ENCODE measurements around the gene SH3PXD2A.
"Not testable (repeated sequence)": the region's sequence is repeated elsewhere in the genome, so short reads cannot be mapped to it uniquely, and the experiment has no call there.

SH3PXD2A gene

DNA sequence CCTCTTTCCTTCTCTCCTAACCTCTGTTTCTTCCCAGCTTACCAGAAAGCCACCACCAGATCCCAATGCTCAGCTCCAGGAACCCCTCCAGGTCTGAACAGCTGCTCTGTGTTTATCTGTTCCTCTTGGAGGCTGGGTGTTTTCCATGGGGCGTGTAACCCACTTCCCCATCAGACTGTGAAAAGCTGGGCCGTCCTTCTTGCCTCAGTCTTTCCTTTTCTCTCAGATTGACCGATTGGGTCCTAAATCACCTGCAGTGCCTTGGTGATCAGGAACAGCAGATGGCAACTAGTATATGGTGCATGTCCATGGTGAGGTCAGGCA lies 4.8 kb downstream of the SH3PXD2A start:
- no peak for DNase-seq (ENCODE audit: low read depth)

DNA sequence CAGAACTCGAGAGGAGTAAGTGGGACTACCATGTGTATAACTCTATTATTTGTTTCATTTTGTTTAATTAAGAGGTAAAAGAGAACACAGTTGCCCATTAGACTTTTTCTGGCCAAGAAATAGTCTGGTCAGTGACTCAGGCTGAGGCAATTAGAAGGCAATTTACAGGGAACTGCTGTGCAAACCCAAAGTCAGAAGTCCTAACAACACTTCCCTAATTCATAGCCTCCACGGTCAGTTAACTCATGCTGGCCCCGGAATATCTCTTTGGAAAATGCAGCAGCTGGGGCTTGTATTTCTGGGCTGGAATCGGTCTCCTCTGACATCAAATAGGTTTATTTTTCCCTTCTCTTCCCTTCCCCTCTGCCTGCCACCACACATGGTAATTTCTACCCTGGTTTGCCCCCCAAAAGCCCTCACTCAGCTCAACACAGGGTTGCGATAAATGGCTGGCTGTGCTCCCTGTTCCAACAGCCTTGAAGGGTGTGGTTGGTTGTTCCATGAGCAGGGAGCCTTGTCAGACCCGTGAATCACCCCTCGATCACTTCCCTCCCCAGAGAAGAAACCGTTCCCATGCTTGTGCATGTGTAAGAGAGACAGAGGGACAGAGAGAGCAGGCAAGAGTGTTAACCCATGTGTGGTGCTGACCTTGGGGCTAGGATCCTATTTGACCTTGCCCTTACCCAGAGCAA lies 5.3 kb downstream of the SH3PXD2A start:
- no peak for DNase-seq (ENCODE audit: low read depth)

DNA sequence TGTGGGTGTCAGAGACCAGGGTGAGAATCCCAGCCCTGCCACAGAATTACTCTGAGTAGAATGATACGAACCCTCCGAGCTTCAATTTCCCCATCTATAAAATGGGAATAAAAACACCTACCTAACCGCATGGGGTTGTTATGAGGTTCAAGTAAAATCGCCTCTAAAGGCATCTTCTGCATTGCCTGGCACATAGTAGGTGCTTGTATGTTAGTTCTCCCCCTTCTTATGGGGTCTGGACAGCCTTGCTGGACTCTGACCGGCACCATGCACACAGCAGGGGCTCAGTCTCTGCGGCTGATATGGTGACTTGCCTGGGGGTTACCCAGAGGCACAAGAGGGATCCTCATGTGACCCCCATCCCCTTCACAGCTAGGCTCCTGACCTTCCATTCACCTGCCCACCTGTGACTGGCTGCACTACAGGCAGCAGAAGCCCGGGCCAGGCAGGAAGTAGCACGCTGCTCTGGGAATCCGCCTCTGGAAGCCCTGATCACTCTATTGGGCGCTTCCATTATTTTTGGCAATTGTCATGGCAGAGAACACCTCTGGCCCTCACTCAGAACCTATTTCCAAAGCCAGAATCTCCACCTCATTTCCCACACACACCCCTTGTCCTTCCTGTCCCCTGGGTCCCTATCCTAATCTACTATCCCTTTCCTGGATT lies 6.0 kb downstream of the SH3PXD2A start:
- no peak for DNase-seq (ENCODE audit: low read depth)

DNA sequence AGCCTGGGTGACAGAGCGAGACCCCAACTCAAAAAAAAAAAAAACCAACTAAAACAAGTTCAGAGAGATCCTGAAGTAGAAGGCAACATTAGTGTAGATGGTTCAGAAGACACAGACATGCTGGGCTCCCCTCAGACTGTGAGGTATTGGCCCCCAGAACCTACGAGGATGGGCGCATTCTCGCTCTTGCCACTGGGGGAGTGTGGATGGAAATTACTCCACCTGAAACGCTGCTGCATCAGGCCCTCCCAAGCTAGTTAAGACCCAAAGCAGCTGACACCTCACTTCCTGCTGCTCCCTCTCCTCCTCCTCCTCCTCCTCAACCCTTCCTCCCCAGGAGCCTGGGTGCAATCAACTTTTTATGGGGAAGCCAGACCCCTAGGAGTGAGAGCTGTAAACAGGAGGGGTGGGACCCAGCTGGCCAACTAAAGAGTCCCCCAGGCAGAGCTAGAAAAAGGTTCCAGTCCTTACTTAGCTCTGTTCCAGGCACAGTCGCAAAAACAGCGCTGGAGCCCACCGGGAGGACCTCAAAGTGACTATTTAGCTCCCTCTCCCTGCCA lies 7.4 kb downstream of the SH3PXD2A start:
- no peak for DNase-seq (ENCODE audit: low read depth)

DNA sequence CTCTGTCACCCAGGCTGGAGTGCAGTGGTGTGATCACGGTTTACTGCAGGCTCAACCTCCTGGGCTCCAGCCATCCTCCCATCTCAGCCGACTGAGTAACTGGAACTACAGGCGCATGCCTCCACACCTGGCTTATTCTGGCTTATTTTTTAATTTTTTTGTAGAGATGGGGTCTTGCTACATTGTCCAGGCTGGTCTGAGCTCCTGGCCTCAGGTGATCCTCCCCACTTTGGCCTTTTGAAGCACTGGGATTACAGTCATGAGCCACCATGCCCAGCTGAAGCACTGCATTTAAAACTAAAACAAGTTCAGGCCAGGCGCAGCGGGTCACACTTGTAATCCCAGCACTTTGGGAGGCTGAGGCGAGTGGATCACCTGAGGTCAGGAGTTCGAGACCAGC lies 8.0 kb downstream of the SH3PXD2A start:
- no peak for DNase-seq (ENCODE audit: low read depth)

DNA sequence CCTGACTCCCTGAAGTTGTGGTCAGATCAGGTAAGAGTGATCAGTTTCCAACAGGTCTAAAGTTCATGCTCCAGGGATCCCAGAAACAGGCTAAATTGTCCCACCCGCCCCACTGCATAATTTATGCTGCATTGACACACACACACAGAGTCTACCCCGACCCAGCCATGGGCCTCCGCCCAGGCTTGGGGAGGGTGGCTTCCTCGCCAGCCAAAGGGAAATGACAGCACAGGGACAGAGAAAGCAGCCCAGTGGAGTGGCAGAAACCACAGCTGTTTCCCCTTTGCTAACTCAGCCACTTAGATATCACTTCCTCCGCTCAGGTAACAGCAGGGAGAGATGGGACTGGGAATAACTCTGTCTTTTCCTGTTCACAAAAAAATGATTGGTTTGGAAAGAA lies 9.4 kb downstream of the SH3PXD2A start:
- DNase-seq (ENCODE audit: low read depth), result no peak

DNA sequence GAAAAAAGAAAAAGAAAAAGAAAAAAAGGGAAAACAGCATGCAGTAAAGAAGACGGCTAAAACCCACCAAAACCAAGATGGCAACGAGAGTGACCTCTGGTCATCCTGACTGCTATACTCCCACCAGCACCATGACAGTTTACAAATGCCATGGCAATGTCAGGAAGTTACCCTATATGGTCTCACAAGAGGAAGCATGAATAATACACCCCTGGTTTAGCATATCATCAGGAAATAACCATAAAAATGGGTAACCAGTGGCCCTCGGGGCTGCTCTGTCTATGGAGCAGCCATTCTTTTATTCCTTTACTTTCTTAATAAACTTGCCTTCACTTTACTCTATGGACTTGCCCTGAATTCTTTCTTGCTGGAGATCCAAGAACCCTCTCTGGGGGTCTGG lies 10.0 kb downstream of the SH3PXD2A start:
- not testable (repeated sequence) for DNase-seq (ENCODE audit: low read depth)

DNA sequence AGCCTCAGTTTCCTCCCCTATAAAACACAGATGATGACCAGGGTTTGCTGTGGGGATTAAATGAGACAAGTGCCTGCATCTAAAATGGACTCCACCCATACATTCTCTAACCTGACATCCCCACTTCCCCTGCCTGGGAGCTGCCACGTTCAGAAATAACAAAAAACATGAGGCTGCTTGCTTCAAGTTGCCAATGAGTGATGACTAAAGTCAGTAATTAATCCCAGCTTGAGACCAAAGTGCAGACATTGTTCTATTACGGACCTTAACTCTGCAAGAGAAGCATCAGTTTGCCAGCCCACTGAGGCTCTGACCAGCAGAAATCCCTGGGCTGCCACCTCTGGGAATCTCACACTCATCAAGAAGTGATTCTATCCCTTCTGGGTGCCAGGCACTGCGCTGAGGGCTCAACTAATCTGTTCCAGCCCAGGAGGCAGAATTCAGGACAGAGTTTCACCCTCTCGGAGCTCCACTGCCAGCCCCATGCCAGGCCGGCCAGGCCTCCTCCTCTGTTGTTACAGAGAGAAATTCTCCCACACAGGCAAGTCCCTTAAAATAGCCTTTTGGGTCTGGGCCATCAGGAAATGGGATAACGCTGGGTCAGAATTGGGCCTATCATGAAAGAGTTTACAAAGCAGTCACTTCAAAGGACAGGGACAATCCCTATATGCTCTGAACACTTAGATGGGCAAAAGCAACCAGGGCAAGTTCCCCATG lies 11.4 kb downstream of the SH3PXD2A start:
- DNase-seq (ENCODE audit: low read depth), result no peak

DNA sequence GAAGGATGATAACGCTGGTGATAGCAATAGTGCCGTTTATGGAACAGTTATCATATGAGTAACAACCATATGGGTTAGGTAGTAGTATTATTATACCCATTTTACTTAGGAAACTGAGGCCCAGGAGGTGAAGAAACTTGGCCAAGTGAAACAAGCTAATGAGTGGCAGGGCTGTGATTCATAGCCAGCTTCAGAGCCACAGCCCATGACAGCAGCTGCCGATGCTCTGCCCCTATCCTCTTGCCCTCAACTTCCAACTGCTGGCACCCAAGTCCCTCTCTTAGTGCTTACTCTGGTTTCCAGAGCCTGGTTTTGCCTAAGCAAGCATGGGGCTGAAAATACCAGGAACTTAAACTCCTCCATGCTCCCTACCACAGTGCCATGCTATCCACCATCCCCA lies 12.3 kb downstream of the SH3PXD2A start:
- DNase-seq (ENCODE audit: low read depth), result no peak

DNA sequence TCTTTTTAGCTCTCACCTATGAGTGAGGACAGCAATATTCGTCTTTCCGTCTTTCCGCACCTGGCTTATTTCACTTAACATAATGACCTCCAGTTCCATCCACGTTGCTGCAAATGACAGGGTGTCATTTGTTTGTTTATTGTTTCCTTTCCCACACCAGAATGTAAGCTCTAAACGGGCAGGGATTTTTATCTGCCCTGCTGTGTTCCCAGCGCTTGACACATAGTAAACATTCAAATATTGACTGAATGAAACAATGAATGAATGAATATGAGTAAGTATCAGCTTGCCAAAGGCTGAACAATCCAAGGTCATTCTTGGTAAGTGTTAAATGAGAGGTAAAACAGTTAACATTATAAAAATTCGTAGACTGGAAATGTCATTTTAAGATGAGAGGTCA lies 12.8 kb downstream of the SH3PXD2A start:
- DNase-seq (ENCODE audit: low read depth), result no peak

DNA sequence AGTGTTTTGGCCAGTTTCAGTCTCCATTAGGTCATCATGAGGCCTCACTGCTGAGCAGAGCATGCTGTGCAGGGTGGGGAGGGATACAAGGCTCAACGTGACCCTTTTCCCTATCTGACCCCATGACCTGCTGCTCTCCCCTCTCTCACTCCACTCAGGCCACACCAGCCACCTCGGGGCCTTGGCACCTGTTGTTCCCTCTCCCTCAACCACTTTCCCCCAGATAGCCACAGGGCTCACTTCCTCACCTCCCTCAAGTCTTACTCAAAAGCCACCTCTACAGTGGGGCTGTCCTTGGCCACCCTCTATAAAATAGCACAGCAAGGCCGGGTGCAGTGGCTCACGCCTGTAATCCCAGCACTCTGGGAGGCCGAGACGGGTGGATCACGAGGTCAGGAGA lies 13.9 kb downstream of the SH3PXD2A start:
- no peak for DNase-seq (ENCODE audit: low read depth)

DNA sequence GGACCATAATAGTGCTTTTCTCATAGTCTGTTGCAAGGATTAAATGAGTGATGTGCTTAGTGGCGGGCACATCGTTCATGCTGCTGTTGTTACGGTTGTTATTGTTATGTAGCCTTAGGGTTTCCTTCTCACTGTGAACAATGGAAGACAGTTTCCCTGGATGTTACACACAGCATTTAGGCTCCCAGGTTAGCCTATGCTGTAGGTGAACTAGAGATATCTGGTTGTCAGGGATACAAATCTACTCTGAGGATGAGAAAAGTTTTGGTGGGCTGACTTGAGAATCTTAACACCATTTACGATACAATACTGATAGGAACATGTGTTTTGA lies 14.7 kb downstream of the SH3PXD2A start:
- DNase-seq (ENCODE audit: low read depth), result no peak

DNA sequence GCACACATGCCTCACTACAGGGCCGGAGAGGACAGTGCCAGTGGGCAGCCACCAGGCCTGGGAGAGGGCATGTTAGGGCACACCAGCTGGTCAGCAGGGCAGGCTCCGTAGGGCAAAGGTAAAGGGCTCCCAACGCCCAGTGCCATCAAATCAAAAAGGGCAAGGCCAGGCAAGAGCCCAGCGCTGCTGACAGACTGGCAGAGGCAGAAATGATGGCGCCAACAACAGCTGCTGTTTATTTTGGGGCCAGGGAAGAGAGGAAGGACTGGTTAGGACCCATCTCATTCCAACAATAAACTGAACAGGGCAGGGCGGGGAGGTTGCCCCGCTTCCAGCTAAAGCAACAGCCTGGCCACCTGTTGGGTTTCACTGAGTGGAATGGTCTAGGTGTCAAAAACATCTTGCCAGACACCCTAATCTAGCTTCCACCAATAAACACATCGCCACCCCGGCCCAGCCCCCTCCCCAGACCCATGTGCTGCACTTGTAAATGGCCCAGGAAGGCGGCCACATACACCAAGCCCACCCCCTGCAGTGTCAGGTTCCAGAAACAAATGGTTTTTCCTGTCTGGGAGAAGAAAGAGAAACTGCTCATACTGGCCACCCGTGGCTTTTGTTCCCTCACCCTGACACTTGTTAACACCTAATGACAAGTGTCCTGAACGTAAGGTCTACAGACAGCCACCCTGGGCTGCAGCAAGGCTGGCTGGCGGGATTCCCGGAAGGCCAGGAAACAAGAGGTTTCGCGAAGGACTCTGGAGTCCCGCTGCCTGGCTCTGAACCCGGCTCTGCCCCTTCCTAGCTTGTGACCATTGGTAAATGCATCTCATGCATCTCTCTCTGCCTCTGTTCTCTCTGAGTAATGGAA lies 15.3 kb downstream of the SH3PXD2A start:
- DNase-seq (ENCODE audit: low read depth), result no peak

DNA sequence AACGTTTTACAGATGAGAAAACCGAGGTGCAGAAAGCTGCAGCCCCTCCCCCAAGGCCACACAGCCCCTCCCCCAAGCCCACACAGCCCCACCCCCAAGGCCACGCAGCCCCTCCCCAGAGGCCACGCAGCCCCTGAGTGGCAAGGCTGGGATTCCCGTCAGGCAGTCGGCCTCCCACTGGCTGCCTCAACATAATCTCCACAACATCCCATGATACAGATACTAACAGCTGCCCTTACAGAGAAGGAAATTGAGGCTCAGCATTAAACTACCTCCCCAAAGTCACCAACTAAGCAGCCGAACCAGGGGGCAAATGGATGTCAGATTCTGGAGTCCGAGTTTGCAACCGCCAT lies 15.9 kb downstream of the SH3PXD2A start:
- no peak for DNase-seq (ENCODE audit: low read depth)

DNA sequence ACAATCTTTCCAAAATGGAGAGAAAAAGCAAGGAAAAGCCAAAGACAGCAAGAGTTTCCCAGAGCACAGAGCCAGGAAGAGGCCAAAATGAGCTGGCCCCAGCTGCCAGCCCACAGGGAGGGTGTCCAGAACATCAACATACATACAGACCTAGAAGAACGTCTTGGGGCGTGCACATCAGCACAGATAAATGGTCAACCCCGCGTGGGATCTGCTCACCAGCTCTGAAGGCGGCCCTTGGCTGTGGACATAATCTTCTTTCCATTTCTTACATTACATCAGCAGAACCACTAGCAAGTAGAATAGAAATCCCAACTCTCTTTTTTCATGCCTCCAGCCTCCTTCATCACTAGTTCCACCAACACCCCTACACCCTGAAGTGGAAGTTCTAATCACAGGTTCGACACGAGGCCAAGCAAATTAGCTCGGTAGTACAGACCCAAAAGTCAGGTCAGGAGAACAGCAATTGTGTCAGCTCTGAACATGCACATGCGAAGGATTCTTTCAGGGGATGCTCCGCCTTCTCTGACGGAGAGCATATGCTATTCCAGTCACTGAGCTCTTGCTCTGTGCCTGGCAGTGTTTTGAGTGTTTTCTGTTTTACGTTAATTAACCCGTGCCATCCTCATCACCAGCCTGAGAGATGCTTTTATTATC lies 16.4 kb downstream of the SH3PXD2A start:
- no peak for DNase-seq (ENCODE audit: low read depth)

DNA sequence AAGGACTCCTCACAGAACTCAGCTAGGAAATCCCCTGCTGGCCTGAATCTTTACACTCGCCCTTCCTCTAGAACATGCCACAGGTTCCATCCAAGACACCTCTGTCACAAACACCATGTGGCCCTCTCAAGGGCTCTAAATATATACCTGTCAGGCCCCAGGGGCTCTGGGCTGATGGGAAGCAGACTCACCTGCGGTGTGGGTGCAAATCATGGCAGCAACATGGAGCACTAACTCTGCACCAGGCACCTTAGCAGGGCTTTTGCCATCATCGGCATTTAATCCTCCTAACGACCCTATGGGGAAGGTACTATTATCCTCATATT lies 17.3 kb downstream of the SH3PXD2A start:
- no peak for DNase-seq (ENCODE audit: low read depth)

DNA sequence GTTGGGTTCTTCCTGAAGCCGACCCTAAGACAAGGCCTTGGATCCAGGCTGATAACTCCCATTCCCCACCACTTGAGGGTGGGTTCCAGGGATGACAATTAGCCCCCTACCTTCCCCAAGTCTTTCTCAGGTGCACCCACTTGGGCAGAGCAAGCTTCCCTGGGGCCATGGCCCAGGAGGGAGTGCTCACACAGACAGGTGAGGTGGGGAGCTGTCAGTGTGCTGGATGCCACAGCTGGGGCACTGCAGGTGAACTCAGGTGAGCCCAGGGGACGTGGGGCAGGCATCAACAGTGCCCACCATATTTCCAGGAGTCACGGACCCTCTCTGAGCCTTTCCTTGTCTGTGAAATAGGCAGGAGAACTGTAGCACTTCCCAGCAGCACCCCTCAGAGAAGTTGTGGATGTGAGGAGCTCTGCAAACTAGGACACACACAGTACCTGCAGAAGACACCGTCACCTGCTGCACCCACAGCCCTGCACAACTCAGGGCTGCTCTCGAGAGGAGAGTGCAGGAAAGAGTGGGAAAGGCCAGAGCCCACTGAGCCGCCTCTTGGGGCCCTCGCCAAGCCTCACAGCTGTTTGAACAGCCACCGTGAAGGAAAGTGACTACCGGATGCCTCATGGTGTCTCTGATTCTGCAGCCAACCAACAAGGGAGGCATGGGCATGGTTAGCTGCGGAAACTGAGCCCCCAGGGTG lies 17.9 kb downstream of the SH3PXD2A start:
- DNase-seq (ENCODE audit: low read depth), result no peak

DNA sequence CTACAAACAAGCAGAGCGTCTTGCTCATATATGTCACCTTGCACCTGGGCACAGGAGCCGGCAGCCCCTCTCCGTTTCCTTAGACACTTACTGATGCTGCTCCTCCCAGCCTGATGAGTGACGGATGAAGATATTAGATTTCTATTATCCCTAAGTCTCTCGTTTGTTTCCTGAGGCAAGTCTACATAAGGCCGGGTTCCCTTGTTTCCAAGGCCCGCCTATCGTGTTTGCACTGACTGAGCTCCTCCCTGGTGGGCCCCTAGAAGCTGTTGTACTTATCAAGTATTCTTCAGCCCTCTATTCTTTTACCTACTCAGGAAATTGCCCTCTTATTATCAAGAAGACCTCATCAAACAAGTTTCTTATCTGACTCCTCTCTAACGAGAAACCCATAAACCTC lies 18.5 kb downstream of the SH3PXD2A start:
- DNase-seq (ENCODE audit: low read depth), result no peak

DNA sequence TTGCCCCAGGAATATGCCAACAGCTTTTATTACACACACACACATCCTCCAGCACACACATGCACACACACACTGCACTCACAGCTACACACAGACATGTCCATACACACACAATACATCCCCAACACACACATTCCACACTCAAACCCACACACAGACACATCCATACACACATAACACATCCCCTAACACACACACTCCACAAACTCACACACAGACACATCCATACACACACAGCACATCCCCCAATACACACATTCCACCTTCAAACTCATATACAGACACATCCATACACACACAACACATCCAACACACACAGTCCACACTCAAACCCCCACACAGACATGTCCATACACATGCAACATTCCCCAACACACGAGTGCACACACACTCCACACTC lies 19.1 kb downstream of the SH3PXD2A start:
- DNase-seq (ENCODE audit: low read depth), result no peak

DNA sequence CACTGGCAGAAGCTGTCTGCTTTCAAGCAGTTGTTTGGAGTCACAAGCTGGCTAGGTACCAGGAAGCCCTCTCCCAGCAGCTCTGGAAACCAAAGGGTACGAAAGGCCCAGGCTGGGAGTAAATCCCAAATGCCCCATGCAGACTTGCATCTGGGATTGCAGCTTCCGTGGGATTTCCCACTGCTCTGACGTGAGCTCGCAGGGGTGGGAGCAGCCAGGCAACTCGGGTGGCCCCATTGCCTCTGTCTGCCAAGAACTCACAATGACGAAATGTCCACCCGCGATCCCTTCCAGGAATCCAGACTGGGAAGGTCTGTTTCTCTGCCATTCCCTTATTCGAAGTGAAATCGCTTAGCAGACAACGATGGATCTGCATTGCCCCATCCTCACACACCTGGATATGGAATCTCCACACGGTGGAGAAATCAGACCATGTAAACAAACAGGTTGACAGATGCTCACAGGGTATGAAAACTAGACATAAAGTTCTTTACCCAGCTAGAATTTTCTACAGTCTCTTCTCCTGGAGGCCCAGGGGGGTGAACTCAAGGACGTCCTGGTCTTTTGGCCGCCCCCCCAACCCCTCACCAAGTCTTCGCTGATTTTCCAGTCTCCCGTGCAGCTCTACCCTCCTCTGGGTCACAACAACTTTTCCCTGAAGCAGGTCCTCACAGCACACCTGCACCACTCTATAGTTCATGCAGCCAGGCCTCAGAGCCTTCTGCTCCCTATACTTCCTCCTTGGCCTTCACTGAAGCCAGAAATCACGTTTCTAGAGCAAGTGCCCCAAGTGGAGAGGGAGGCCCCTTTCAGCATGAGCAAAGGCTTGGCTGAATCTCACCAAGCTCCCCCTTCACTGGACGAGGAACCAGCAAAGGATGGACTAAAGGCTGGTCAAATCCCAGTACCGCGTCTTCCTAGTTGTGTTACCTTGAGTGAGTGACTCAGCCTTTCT lies 20.0 kb downstream of the SH3PXD2A start:
- no peak for DNase-seq (ENCODE audit: low read depth)

Data from T follicular helper cell (primary cell).